HG02981 (cell line): Measurements from ENCODE around the gene GIPC3.

Experiments used
- ATAC-seq: cut with Tn5 transposase; IDR thresholded peaks from one replicate; pipeline ENCODE4 v1.9.1; 2021; ENCODE audit warnings: mild to moderate bottlenecking, moderate library complexity; ENCODE audit not compliant: unreplicated experiment

The GIPC3 gene

GRCh38 chr19:3604227-3604986 lies 19.1 kb downstream of the GIPC3 start:
- no peak for ATAC-seq

GRCh38 chr19:3604987-3605343 lies 19.7 kb downstream of the GIPC3 start:
- ATAC-seq = no peak

GRCh38 chr19:3605361-3605760 lies 20.1 kb downstream of the GIPC3 start:
- no peak for ATAC-seq

- ATAC-seq = no peak
Observed at GRCh38 chr19:3605770-3606169, 20.5 kb downstream of the GIPC3 start.

GRCh38 chr19:3606174-3606689 lies 21.0 kb downstream of the GIPC3 start:
- ATAC-seq = no peak

GRCh38 chr19:3606690-3607289 lies 21.5 kb downstream of the GIPC3 start, which contains the start of gene TBXA2R:
Gene TBXA2R, minus strand, starts transcription at chr19:3606875. Its CDS starts 6,241 bp downstream, at chr19:3600634.
- ATAC-seq = no peak

GRCh38 chr19:3607303-3608078 lies 22.2 kb downstream of the GIPC3 start:
- ATAC-seq = no peak

- no peak for ATAC-seq
Observed at GRCh38 chr19:3608079-3608641, 22.9 kb downstream of the GIPC3 start.

GRCh38 chr19:3608750-3609322 lies 23.6 kb downstream of the GIPC3 start:
- ATAC-seq = no peak

GRCh38 chr19:3609779-3610719 lies 24.8 kb downstream of the GIPC3 start:
- no peak for ATAC-seq

GRCh38 chr19:3610745-3611717 lies 25.8 kb downstream of the GIPC3 start:
- ATAC-seq = no peak

- no peak for ATAC-seq
Observed at GRCh38 chr19:3611841-3612240, 26.6 kb downstream of the GIPC3 start.

- ATAC-seq = no peak
Observed at GRCh38 chr19:3612330-3612729, 27.1 kb downstream of the GIPC3 start.

- ATAC-seq = no peak
Observed at GRCh38 chr19:3612901-3613741, 27.8 kb downstream of the GIPC3 start.

- ATAC-seq = no peak
Observed at GRCh38 chr19:3613818-3614661, 28.8 kb downstream of the GIPC3 start.

GRCh38 chr19:3614858-3615505 lies 29.7 kb downstream of the GIPC3 start:
- no peak for ATAC-seq
